BJ (cell line): Measurements from ENCODE around the gene ZNF579. TPM values are rescaled to one million over a fixed set of nuclear protein-coding genes. Genes with fewer than 3 reads are reported as not detected.

ENCODE experiments used
- CTCF ChIA-PET: fragments of 350-600 bp; formaldehyde crosslinking; extraction: SDS; loops from one replicate; lab custom pipeline; 2021; ENCODE audit warnings: antibody characterized with exemption, inconsistent platforms; lab: Yijun Ruan, JAX
- POLR2A ChIA-PET: fragments of 300-600 bp; sonication (Branson Sonifier 250); formaldehyde crosslinking; extraction: SDS; loops from one replicate; lab custom pipeline; 2021; ENCODE audit warnings: antibody characterized with exemption; lab: Charles Lee
- DNase-seq: peaks from one replicate; pipeline ENCODE4 v3.0.0-alpha.2; 2011; ENCODE audit warnings: low read depth
- H3K27me3 ChIP-seq: 2 replicates; pipeline ENCODE4 v1.6.0; 2011; ENCODE audit warnings: low read length; ENCODE audit not compliant: control insufficient read depth, insufficient read depth
- H3K36me3 ChIP-seq: 2 replicates; pipeline ENCODE4 v1.5.1; 2011; ENCODE audit warnings: low read length; ENCODE audit not compliant: control insufficient read depth, insufficient read depth
- H3K4me3 ChIP-seq: 2 replicates; pipeline ENCODE4 v1.5.1; 2011; ENCODE audit warnings: low read depth, mild to moderate bottlenecking, control low read depth, low read length
- polyA plus RNA-seq: library from polyadenylated mRNA; depleted of rRNA; stranded (reverse); fragments of >200 nt; gene quantifications from 2 replicates; pipeline ENCODE4 v1.2.3, GENCODE V29; 2011
- TF ChIP-seq, protein P1 (sequence below): IDR thresholded peaks from 2 replicates; pipeline ENCODE4 v1.5.1; 2011; ENCODE audit warnings: low read depth, mild to moderate bottlenecking, control low read depth, inconsistent platforms, low read length, moderate library complexity; ENCODE audit not compliant: insufficient read depth

ZNF579 gene
- polyA plus RNA-seq, 1 experiment, result 2.6 TPM

DNA sequence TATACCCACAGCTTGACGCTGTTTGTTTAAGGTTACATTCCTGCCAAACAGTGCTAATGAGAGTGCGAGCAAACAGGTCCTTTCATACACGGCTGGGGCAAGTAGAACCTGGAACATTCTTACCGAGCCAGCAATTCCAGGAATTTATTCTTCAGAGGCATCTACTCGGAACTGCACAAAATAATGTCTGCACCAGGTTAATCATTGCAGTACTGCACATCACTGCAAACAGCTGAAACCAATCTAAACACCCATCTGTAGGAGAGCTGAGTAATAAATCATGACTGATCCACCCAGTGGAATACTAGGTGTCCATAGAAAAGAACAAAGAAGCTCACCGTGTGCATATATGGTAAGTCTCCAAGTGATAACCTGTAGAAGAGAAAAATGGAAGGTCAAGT lies 1.2 kb upstream of the ZNF579 start:
- TF ChIP-seq, protein P1, sequence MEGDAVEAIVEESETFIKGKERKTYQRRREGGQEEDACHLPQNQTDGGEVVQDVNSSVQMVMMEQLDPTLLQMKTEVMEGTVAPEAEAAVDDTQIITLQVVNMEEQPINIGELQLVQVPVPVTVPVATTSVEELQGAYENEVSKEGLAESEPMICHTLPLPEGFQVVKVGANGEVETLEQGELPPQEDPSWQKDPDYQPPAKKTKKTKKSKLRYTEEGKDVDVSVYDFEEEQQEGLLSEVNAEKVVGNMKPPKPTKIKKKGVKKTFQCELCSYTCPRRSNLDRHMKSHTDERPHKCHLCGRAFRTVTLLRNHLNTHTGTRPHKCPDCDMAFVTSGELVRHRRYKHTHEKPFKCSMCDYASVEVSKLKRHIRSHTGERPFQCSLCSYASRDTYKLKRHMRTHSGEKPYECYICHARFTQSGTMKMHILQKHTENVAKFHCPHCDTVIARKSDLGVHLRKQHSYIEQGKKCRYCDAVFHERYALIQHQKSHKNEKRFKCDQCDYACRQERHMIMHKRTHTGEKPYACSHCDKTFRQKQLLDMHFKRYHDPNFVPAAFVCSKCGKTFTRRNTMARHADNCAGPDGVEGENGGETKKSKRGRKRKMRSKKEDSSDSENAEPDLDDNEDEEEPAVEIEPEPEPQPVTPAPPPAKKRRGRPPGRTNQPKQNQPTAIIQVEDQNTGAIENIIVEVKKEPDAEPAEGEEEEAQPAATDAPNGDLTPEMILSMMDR, result no peak
- Histone ChIP-seq H3K36me3 (peaks cover 3% of the 10 kb centered on the region), H3K27me3 (no peaks in the 10 kb centered on the region), H3K4me3 (no peak overlapping the region)
- DNase-seq, result no peak
- POLR2A ChIA-PET, result no interaction called here
- CTCF ChIA-PET, result interaction anchor here (1.3 kb wide), 1 partner anchor 25 kb away, joined by 3 read pairs; no protein-coding TSS in a partner anchor

DNA sequence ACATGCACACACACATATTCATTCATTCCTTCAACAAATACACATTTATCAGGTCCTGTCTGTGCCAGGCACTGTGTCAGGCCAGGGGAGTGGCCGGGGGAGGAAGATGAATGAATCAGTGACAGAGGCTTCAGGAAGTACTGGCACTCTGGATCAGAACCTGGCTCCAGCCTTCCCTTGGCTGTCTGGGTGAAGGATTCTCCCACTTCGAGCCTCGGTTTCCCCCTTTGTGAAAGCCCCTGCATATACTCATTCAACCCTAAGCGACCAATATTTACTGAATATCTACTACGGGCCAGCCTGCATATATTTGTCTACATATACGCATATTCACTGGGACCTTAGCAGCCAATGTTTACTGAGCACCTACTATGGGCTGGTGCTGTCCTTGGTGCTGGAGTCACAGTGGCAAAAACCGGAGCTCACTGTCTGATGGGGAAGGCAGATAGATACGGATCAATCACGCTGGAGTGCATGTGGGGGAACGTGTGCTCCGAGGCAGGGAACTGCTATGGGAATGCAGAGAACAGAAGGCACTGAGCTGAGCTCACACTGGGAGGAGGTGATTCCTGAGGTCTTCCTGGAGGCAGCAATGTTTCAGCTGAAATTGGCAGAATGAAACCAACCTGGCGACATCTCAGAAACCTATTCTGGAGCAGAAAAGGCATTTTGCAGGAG lies 636 bp upstream of the ZNF579 start:
- TF ChIP-seq, protein P1, result no peak
- ChIA-PET POLR2A (no interaction called here), CTCF (interaction anchor here (0.6 to 1.3 kb wide), 3 partner anchors 25 to 113 kb away, joined by 3 to 5 read pairs (median 3); no protein-coding TSS in a partner anchor)
- Histone ChIP-seq H3K36me3 (peaks cover 3% of the 10 kb centered on the region), H3K4me3 (peak overlapping the region; percentile 97), H3K27me3 (no peaks in the 10 kb centered on the region)
- DNase-seq, result no peak

DNA sequence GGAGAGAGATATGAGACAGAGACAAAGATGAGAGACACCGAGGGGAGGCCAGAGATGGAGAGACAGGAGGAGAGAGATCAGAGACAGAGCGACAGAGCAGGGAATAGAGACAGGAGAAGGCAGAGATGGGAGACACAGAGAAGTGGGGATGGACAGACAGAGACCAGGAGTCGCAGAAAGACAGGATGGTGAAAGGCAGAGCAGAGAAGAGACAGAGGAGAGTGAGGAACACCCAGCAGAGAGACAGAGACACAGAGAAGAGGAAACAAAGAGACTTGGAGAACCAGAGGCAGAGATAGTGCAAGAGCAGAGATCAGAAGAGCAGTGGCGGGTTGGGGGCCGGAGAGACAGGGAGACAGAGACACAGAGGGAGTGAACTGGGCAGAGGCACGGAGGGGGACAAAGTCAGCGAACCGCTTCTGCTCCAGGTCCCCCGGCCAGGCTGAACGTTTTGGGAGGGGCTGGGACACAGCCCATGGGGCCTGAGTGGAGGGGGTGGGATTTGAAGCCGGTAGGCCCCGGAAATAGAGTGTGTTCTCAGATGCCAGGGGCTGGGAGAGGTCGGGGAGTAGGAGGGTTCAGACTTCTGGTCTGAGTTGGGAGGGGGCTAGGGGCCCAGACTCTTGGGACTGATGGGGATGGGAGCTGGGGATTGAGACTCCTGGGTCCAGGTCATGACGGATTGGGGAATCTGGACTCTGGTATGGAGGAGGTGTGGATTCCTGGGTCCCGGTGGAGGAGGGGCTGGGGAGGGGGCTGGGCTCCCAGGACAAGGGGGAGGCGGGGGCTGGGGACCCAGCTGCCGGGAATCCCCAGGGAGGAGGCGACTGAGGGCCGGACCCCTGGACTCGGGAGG lies 654 bp downstream of the ZNF579 start:
- Histone ChIP-seq H3K27me3 (no peaks in the 10 kb centered on the region), H3K4me3 (peak overlapping the region; percentile 97), H3K36me3 (peaks cover 3% of the 10 kb centered on the region)
- TF ChIP-seq, protein P1, result no peak
- ChIA-PET CTCF (interaction anchor here (0.7 kb wide), 1 partner anchor 112 kb away, joined by 3 read pairs; no protein-coding TSS in a partner anchor), POLR2A (no interaction called here)
- DNase-seq, result no peak

DNA sequence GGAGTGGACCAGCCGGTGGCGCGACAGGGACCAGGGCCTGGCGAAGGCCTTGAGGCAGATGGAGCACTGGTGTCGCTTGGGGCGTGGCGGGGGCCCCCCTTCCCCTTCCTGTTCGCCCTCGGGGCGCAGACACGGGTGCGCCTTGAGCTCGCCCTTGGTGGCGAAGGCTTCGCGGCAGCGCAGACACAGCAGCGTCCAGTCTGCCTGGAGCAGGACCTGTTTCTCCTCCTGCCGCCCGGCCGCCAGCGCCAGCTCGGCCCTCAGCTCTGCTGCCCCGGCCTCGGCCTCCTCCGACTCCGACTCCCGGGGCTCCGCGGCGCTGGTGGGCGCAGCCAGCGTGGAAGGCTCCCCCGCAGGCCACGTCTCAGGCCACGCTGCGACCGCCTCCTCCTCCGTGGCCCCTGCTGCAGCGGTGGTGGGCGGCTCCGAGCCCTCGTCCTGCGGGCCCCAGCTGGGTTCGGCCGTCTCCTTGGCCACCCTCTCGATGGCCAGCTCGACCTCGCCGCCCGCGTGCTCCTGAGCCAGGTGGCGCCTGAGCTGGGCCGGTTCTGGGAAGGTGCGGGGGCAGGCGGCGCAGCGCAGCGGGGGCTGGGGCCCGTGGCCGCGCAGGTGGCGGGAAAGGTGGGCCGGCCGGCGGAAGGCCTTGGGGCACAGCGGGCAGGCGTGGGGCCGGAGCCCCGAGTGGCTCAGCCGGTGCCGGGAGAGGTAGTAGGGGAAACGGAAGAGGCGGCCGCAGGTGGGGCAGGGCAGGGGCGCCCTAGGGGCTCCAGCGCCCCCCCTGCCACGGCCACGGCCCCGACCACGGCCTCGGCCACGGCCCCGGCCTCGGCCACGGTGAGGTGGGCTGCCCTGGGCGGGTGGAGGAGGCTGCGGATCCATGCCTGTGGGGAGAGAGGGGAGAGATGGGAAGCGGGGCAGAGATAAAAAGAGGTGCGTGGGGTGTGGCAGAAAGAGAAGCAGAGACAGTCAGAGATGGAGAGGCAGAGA lies 1.6 kb downstream of the ZNF579 start:
- CTCF ChIA-PET, result no interaction called here

More for the DNA sequence above, 1.6 kb downstream of the ZNF579 start:
- POLR2A ChIA-PET, result no interaction called here
- Histone ChIP-seq H3K36me3 (peaks cover 3% of the 10 kb centered on the region), H3K27me3 (no peaks in the 10 kb centered on the region), H3K4me3 (peak overlapping the region; percentile 97)
- TF ChIP-seq, protein P1, result no peak
- DNase-seq, result no peak
